ENCODE results near the gene CRYAB.

Gene CRYAB

DNA sequence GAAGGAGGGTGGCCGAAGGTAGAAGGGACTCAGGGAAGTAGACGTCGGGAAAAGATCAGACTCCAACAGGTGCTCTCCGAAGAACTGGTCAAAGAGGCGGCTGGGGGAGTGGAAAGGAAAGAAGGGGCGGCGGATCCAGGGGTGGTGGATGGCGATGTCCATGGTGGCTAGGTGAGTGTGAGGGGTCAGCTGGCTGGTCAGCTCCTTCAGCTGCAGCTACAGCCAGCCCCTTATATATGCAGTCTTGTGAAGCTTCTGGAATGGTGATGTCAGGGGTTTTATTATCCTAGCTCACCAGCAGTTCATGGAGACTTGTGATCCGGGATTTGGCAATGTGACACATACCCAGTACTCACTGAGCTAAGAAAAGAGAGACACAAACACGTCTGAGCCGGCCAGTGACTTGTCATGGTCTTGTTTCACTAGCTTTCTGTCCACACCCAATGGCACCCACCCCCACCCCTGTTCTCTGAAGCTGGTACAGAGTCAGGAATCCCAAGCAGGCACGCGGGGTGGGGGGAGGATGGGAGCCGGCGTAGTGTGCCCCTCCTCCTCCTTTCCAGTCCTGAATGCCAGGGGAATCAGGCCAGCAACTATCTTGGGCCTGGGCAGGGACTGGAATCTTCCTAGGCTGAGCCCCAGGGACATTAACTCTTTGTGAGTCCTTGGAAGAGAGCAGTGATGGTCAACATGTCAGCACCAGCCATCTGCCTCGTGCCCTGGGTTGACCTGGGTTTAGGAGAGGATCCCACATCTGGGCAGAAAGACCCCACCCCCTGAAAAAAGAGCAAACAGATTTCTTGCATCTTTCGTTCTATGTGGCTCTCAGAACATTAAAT, at the start of gene CRYAB:
Gene CRYAB (minus strand): TSS at position 208 of the 839 bp plus-strand sequence. CDS start 46 bp downstream, at position 162.
- no peak for DNase-seq (ENCODE audit: low read depth)

- no peak for DNase-seq (ENCODE audit: low read depth)
These were observed 49.3 kb upstream of the CRYAB start for GRCh38 chr11:111960916-111961315.

DNA sequence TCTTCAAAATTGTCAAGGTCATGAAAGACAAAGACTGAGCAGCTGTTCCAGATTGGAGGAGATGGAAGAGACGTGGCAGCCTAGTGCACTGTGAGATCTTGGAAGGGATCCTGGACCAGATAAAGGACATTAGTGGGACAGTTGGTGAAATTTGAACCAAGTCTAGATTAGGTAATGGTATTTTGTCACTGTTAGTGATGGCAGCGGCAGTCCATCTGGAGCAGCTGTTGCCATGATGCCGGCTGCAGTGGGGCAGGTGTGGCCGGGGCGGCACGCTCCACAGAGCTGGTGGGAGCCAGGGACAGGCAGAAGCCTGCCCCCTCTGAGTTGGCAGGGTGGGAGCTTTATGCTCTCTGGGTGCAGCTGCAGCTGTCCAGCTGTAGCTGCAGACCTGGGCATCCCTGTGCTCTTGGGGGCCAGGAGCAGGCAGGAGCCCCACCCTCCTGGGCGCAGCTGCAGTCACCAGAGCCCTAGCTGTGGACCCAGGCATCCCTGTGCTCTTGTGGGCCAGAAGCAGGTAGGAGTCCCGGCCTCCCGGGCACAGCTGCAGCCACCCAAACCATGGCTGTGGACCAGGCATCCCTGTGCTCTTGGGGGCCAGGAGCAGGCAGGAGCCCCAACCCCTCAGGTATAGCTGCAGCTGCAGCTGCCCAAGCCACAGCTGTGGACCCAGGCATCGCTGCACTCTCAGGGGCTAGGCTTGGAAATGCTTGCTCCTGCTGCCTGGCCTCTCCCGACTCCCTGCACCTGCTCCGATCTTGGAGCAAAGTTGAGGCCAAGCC, 46.3 kb upstream of the CRYAB start:
- no peak for DNase-seq (ENCODE audit: low read depth)

DNA sequence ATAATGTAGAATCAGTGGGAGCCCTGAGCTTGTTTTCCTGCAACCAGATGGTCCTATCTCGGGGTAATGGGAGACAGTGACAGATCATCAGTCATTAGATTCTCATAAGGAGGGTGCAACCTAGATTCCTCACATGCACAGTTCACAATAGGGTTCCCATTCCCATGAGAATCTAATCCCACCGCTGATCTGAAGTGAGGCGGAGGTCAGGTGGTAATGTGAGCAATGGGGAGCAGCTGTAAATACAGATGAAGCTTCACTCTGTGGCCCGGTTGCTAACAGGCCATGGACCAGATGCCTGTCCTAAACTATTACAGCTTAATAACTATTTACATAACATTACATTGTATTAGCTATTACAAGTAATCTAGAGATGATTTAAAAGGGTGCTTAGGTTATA, 42.6 kb upstream of the CRYAB start:
- no peak for DNase-seq (ENCODE audit: low read depth)

DNA sequence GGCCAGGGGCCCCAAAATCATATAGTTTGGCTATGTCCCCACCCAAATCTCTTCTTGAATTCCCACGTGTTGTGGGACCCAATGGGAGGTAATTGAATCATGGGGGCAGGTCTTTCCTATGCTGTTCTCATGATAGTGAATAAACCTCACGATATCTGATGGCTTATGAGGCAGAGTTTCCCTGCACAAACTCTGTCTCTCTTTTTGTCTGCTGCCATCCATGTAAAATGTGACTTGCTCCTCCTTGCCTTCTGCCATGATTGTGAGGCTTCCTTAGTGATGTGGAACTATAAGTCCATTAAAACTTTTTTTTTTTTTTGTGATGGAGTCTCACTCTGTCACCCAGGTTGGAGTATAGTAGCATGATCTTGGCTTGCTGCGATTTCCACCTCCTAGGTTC, 40.0 kb upstream of the CRYAB start:
- no peak for DNase-seq (ENCODE audit: low read depth)

DNA sequence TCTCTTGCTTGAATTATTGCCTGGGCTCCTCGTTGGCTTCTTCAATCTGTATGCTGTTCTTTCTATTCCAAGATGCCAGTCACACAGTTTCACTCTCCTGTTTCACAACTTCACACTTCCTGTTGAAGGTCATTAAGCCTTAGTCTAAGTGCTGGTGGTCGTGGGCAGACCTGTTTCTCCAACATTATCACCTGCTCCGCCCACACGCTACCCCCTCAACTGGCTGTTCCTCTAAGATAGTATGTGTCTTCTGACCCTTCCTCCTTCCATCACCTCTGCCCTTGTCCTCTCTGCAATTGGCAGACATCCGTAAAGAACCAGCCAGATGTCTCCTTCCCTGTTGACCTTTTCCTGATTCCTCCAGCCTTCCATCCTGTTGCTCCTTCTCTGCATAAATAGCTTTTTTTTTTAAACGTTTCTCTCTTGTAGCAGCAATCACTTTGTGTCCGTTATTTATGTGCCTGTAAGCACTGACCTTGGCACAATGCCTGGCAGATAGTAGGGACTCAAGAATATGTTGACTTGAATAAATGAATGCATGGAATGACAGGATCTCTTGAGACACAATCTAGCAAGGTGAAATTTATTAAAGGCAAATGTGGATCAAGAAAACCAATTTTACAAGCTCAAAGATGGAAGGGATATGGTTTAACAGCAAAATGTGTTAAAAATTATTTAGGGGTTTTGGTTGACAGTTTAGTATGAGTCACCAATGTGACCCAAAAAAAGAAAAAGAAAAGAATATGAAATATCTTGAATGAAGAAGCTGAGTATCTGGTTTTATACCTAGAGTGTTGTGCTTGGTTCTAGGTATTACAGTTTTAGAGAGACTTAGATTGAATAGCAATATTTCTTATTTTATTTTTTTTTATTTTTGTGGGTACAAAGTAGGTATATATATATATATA, 38.2 kb upstream of the CRYAB start:
- DNase-seq (ENCODE audit: low read depth) = no peak

DNA sequence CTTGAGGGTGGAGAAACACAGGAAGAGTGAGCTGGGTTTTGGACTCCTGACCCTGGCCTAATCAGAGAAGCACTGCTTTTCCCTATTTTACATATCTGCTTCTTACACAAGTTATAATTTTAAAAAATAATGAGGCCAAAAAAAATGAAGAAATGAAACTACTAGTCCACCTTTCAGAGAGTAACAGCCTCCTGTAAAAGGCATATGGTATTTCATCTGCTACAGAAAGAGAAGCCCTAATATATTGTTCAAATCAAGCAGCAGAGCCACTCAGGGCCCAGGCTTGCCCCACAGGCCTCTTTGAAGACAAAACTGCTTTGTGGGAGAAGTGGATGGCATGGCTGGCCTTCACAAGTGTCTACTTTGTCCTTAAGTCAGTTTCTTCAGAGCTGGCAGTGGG, 35.6 kb upstream of the CRYAB start:
- DNase-seq (ENCODE audit: low read depth) = no peak

DNA sequence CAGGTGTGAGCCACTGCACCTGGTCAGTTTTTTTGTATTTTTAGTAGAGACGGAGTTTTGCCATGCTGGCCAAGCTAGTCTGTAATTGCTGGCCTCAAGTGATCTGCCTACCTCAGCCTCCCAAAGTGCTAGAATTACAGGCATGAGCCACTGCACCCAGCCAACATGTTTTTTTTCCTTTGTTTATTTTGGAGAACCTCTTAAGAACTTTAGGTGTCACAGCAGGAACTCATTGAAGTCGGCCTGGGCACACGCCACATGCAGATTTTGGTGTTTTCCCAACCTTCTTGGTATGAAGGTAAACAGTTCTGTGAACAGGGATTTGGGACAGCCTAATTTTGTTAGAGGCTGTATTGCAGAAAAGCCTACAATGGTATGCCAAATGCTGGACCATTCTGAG, 34.9 kb upstream of the CRYAB start:
- DNase-seq (ENCODE audit: low read depth) = no peak

DNA sequence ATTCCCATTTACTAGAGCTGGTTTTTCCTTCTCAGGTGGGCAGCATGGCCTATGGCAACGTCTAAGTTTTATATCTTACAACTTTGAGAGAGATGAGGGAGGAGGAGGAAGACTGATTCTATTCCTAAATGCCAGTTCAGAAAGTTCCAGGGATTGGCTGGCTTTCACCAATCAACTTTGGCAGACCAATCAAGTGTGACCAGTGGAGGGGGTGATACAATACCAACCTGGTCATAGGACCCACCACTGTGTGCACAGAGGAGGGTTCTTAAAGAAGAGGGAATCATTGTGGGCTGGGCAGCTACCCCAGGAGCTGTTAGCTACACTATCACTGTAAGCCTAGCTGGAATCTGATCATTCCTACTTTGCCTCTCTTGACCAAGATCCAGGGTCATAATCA, 33.6 kb upstream of the CRYAB start:
- no peak for DNase-seq (ENCODE audit: low read depth)

- no peak for DNase-seq (ENCODE audit: low read depth)
These were observed 33.1 kb upstream of the CRYAB start for GRCh38 chr11:111944651-111945051.

DNA sequence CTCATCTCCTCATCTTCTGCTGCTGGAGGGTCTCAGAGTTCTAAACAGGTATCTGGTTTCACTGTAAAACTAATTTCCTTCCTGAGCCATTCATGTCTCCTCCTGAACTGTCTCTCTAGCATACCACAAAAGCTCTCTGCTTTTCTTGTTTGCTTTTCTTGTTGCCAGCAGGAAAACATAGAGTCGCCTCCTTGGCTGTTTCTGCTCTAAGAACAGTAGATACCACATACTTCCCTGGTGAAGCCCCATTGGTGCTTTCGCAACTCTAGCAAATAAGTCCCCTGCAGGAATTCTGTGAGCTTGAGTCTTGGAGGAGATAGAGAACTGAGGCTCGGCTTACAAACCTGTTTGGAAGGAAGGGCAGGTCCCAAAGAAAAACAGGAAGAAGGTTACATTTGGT, 32.6 kb upstream of the CRYAB start:
- DNase-seq (ENCODE audit: low read depth) = no peak

DNA sequence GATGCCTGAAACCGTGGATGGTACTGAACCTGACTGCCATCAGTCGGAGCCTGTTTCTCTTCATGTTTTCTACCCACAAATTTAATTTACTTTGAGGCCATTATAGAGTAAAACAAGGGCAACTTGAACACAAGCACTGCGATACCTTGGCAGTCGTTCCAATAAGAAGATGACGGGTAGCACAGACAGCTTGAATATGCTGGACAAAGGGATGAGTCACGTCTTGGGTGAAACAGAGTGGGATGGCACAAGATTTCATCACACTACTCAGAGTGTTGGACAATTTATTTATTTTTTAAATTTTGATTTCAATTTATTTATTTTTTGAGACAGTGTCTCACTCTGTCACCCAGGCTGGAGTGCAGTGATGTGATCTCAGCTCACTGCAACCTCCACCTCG, 31.3 kb upstream of the CRYAB start:
- DNase-seq (ENCODE audit: low read depth) = no peak

GRCh38 chr11:111941963-111942362, 30.4 kb upstream of the CRYAB start:
- DNase-seq (ENCODE audit: low read depth) = no peak

GRCh38 chr11:111939836-111940604, 28.4 kb upstream of the CRYAB start:
- no peak for DNase-seq (ENCODE audit: low read depth)

- DNase-seq (ENCODE audit: low read depth) = no peak
These were observed 27.2 kb upstream of the CRYAB start for GRCh38 chr11:111938687-111939160.

DNA sequence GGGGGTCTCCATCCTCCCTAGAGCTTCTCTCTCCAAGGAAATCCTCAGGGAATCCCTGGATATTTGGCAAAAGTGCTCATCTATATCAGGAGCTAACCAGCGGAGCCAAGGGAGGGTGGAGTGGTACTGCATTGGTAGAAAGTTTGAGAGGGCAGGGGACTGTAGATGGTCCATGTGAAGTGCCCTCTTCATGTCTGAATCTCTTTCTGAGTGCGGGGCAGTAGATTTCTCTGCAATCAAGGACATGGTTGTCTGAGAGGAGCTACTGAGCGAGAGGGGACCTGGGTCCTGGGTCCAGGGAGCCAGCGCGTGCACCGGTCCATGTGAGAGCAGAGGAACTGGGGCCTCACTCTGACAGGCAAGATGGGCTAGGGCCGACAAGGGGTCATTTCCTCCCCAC, 26.3 kb upstream of the CRYAB start:
- DNase-seq (ENCODE audit: low read depth) = no peak

GRCh38 chr11:111937461-111937769, 25.8 kb upstream of the CRYAB start:
- no peak for DNase-seq (ENCODE audit: low read depth)

- no peak for DNase-seq (ENCODE audit: low read depth)
These were observed 24.5 kb upstream of the CRYAB start for GRCh38 chr11:111936040-111936540.

- DNase-seq (ENCODE audit: low read depth) = no peak
These were observed 23.9 kb upstream of the CRYAB start for GRCh38 chr11:111935317-111936039.

- DNase-seq (ENCODE audit: low read depth) = no peak
These were observed 22.7 kb upstream of the CRYAB start for GRCh38 chr11:111934306-111934705.

DNA sequence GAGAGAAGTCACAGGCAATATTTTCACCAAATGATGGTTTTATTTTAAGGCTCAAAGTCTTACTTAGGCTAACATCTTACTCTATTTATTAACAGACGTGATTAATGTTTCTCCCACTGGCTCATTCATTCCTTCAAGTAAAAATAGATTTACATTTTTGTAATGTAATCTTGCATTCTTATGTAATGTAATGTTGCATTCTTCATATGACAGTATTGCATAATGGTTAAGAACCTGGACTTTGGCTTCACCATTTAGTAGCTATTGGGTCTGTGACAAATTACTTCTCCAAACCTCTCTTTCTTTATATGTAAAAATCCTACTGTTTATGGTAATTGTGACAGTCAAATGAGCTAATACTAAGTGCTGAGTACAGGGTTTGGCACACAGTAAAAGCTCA, 22.3 kb upstream of the CRYAB start:
- no peak for DNase-seq (ENCODE audit: low read depth)

All from stimulated activated CD8-positive, alpha-beta memory T cell treated with anti-CD3 and anti-CD28 coated beads, Interleukin-12 subunit alpha, Interleukin-12 subunit beta, amount 100 ng/mL, for 1 hour (primary cell).